H7 (cell line): ENCODE results near the gene PPP2R2B. TPM values are rescaled to one million over a fixed set of nuclear protein-coding genes. Genes with fewer than 3 reads are reported as not detected.

Experiments used
- DNase-seq: peaks from one replicate; pipeline ENCODE4 v3.0.0; 2012
- H3K27me3 ChIP-seq: 2 replicates; pipeline ENCODE4 v1.6.0; 2011; ENCODE audit warnings: mild to moderate bottlenecking, low read length; ENCODE audit not compliant: control insufficient read depth, insufficient read depth
- H3K36me3 ChIP-seq: replicated peaks from 2 replicates; pipeline ENCODE4 v1.5.1; 2011; ENCODE audit warnings: low read length; ENCODE audit not compliant: control insufficient read depth, insufficient read depth
- H3K4me3 ChIP-seq: 2 replicates; pipeline ENCODE4 v1.5.1; 2011; ENCODE audit warnings: low read depth, mild to moderate bottlenecking, control low read depth, low read length, moderate library complexity; ENCODE audit not compliant: insufficient read depth
- total RNA-seq: library from RNA; depleted of rRNA; stranded (reverse); fragments of >200 nt; shearing (Covaris generic); gene quantifications from 2 replicates; pipeline ENCODE4 v1.2.3, GENCODE V29; 2014

The PPP2R2B gene
- total RNA-seq, 1 experiment from 2014 or later = 60.2 TPM

DNA sequence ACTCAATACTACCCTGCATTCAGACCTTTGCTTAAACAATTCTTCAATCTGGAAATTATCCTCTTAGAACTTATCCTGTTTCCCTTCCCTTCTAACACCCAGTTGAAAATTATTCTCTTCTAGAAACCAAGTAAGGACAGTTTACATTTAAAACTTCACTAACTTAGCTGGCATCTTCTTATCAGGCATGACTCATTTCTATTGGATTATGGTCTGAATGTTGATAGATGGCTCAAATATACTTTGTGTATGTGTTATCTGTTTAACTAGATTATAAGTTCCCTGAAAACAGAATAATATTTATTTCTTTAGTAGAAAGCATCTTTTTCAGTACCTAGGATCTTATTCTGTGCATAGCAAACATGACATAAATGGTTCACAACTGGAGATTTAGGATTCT, 161.9 kb downstream of the PPP2R2B start:
- no peak for DNase-seq
- Histone ChIP-seq H3K27me3 (no peaks in the 10 kb centered on the region), H3K36me3 (no peaks in the 10 kb centered on the region), H3K4me3 (no peak overlapping the region)

DNA sequence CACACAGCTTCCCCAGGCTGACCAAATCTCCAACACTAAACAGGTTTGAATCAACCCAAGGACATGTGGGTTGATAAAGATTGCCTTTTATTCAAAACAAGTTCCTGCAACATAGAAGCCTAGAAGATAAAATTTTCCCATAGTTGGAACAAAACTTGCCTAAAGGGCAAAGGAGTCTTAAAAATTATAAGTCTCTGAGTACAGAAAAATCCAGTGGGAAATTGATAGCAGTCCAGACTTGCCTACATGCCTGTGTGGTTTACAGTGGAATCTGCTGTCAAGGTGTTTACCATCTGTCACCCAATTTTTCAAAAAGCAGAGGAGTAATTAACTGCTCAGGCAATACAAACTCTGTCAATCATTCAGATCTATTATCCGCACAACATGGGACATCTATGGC, 168.2 kb downstream of the PPP2R2B start:
- H3K27me3 ChIP-seq = no peaks in the 10 kb centered on the region
- no peak overlapping the region for H3K4me3 ChIP-seq
- no peak for DNase-seq
- no peaks in the 10 kb centered on the region for H3K36me3 ChIP-seq

DNA sequence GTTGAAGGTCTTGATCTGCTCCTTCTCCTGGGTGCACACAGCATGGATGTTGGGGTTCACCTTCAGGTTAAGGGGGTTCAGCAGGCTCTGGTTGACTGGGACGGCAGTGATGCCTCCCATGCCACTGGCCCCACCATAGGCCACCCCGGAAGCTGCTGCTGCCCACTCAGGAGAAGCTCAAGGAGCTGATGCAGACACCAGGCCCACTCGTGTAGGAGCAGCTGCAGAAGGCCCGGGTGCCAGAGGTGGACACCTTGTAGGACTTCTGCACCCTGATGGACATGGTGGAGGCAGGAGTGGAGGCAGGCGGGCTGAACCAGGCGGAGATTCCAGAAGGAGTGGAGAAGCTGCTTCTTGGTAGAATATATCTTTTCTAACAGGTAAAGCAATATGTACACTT, 171.2 kb downstream of the PPP2R2B start:
- H3K27me3 ChIP-seq = no peaks in the 10 kb centered on the region
- DNase-seq = no peak
- H3K36me3 ChIP-seq = no peaks in the 10 kb centered on the region
- no peak overlapping the region for H3K4me3 ChIP-seq

DNA sequence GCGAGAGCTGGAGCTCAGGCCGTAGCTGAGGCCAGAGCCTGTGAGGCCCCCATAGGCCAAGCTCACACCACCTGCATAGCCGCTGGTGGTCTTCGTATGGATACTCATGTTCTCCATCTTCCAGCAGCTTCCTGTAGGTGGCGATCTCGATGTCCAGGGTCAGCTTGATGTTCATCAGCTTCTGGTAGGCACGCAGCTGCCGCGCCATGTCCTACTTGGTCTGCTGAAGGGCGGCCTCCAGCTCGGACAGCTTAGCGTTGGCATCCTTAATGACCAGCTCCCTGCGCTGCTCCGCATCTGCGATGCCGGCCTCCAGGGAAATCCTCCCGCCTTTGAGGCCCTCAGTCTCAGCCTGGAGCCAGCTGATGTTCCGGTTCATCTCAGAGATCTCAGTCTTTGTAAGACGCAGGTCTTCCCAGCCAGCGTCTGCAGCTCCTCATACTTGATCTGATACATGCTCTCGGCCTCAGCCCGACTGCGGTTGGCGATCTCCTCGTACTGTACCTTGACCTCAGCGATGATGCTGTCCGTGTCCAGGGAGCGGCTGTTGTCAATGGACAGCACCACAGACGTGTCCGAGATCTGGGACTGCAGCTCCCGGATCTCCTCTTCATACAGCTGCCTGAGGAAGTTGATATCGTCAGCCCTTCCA, 172.1 kb downstream of the PPP2R2B start:
- H3K36me3 ChIP-seq = no peaks in the 10 kb centered on the region
- no peaks in the 10 kb centered on the region for H3K27me3 ChIP-seq
- no peak overlapping the region for H3K4me3 ChIP-seq
- DNase-seq = peak; percentile 49

DNA sequence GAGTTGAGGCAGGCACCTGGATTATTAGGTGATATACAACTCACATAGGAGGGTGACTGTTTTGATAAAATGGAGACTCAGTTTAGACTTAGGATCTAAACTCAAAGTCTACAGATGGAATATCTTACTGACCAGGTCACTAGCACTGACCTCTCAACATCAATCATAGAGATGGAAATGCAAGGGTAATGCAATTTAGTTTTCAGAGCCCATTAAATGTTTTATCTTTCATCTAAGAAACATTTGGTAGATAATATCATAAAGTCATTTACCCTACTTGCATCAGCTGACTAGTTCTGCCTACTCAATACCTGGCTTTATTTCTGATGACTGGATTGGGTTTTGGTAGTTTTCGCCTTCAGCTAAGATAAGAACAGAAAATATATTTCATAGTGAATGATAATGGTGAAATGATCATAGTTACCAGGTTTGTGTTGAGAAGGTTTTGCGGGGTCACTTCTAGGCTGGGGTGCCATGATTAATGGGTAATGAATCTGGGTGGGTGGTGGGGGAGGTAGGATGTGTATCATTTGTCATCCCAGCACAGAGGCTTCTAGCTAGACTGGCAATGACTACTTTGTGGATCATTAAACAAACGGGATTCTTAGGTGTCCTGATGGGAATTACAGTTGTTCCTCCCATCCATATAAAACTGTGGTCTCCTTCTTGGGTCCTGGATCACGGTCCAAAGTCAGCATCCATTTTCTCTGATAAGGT, 173.4 kb downstream of the PPP2R2B start:
- no peak for DNase-seq

DNA sequence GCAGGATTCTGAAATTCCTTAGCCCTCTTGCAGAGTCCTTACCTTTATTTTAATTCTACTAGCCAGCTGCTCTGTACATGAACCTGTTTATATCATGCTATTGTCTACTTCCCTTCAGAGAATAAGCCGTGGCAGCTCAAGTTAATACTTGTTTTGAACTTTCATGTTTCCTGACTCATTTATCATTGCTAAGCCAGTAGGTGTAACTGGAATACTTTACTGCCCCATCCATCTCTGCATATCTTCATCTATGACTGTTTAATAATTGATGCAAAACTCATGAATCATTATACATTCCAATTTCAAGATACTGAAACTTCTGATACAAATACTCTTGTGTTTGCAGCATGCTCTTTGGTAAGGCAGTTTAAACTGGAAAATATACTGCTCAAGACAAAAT, 174.7 kb downstream of the PPP2R2B start:
- no peak for DNase-seq
- H3K4me3 ChIP-seq = no peak overlapping the region
- H3K36me3 ChIP-seq = no peaks in the 10 kb centered on the region
- no peaks in the 10 kb centered on the region for H3K27me3 ChIP-seq

More for the DNA sequence above, 173.4 kb downstream of the PPP2R2B start:
- Histone ChIP-seq H3K27me3 (no peaks in the 10 kb centered on the region), H3K36me3 (no peaks in the 10 kb centered on the region), H3K4me3 (no peak overlapping the region)

DNA sequence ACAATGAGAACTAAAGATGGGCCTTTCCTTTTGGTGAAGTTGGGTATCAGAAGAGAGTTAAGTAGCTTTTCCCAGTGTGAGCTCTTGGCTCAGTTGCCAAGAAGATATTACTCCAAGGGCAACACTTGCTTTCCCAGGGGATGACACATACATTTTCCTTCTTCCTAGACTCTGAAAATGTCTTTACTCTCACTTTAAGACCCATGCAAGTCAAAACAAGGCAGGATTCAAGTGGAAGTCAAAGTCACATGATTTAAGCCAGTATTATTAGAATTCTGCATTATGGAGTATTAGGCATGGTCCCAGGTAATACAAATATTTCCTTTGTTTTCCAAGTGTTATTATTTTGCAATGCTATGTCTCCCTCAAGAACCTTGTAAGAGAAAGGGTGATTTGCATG, 175.1 kb downstream of the PPP2R2B start:
- DNase-seq = no peak
- no peaks in the 10 kb centered on the region for H3K36me3 ChIP-seq

DNA sequence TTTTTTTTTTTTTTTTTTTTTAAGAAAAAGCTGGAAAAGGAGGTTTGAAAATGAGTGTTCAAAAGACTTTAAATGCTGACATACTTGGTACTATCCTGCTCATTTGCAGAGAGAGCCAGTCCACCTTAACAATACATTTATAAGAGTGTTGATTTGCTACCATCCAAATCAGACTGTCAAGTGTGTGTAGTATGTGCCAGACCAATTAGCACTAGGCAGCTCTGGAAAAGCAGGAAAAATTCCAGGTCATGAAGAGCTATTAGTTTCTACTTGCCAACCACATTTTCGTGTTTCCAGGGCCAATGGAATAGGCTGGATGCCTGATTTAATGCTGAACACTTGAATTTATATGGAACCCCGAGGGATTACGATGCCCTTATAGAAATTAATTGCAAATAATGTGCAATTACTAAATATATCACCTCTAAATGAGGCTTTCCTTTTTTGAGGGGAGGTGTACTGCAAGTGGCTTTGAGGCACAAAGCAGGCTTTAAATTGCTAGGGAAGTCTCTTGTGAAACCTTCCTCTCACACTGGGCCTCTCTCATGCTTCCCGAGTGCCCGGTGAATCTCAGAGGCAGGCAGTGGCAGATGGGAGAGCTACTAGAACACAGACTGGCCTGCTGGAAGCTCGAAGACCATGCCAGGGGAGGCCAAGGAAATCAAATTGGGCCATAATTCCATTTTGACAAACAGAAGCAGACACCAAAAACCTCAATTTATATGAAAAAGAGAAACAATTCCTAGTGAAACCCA, 178.7 kb downstream of the PPP2R2B start:
- peak; percentile 18 for DNase-seq
- Histone ChIP-seq H3K27me3 (no peaks in the 10 kb centered on the region), H3K36me3 (no peaks in the 10 kb centered on the region), H3K4me3 (no peak overlapping the region)

More for the DNA sequence above, 175.1 kb downstream of the PPP2R2B start:
- Histone ChIP-seq H3K27me3 (no peaks in the 10 kb centered on the region), H3K4me3 (no peak overlapping the region)

DNA sequence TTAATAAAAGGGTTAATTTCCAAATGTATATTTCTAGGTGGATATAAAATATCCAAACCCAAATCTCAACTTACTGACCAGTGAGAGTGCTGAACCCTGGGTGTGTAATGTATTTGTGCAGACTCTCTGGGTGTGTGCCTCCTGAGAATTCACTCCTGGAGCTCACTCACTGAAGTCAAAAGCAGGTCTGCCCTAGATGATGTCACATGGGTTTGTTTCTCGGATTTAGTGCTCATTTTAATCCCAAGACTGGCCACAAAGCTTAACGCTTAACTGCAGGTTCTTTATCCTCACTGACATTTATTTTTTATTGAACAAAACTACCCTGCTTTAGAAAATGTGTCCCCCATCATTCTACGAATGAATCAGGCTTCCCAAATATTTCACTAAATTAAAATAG, 179.4 kb downstream of the PPP2R2B start:
- DNase-seq = no peak
- Histone ChIP-seq H3K27me3 (no peaks in the 10 kb centered on the region), H3K4me3 (no peak overlapping the region), H3K36me3 (no peaks in the 10 kb centered on the region)

DNA sequence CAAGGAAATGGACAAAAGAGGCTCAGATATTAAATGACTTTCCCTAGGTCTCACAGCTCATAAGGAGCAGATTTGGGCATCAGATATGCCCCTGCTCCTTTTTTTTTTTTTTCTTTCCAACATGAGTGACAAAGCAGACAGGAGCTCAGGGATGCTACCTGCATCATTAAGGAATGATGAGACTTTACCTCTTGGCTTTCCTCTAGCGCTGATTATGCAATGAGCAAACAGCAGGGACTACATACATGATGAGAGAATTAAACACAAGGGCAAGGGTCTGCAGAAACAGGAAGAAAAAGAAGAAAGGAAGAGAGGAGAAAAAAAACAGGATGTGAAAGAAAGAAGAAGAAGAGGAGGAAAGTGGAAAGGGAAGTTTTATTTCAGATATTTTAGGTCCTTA, 179.9 kb downstream of the PPP2R2B start:
- H3K36me3 ChIP-seq = no peaks in the 10 kb centered on the region
- no peak for DNase-seq
- no peaks in the 10 kb centered on the region for H3K27me3 ChIP-seq
- H3K4me3 ChIP-seq = no peak overlapping the region

DNA sequence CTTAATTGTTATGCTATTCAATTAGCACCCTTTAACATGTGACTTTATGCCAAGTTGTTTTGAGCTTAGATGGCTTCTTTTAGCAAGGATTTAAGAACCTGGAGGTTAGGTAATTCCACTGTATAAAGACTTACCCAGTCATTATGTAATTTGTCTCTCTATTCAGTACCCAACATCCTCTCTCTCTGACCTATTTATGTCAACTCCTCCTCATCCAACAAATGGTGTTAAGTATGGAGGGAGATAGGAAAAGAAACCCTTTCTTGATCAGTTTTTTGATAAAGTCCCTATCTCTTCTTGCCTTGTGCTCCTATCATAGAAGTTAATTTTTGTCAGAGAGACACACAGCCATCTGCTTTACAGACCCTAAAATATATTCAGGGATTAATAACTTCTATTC, 181.3 kb downstream of the PPP2R2B start:
- DNase-seq = no peak
- H3K4me3 ChIP-seq = no peak overlapping the region
- no peaks in the 10 kb centered on the region for H3K27me3 ChIP-seq
- H3K36me3 ChIP-seq = no peaks in the 10 kb centered on the region

DNA sequence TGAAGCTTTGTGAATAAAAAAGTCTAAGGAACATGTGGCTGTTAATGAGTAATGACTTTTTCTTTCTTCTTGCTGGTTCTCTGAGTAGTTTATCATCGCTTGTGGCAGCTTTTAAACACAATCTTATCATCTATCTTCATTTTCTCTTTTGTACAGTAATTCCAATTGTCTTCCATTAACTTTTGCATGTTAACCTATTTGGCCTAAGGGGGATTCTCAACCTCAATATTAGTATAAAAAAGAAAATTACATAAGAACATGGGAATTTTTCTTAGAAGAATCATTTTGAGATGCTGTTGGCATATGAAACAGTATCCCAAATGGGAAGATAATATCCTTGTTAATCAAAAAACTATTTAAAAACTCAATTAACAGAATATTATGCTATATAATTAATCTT, 182.9 kb downstream of the PPP2R2B start:
- no peaks in the 10 kb centered on the region; the same call in 1 of the 2 replicates for H3K36me3 ChIP-seq
- DNase-seq = no peak
- H3K27me3 ChIP-seq = no peaks in the 10 kb centered on the region
- no peak overlapping the region for H3K4me3 ChIP-seq

DNA sequence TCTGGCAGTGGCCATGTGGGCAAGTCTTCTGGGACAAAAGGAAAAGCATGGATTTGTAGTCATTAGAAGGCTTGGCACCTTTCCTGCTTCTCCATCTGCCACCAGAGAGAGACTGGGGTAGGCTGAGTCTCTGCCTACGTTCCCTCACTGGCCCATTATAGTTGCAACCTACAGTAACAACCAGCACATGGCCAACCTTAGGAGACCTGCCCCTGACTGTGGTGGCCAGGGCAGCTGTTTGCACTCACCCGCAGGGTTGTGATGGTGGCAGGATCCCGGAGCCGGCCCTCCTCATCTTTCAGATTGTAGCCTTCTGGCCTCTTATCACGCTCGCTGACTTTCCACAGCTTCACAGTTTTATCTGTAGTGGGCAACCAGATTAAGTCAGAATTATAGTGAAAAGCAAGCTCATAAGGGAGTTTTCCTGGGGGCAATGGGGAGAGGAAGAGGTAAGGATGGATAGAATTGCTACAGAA, 187.6 kb downstream of the PPP2R2B start:
- no peak for DNase-seq
- Histone ChIP-seq H3K36me3 (no peaks in the 10 kb centered on the region; the same call in 1 of the 2 replicates), H3K4me3 (no peak overlapping the region), H3K27me3 (no peaks in the 10 kb centered on the region)

DNA sequence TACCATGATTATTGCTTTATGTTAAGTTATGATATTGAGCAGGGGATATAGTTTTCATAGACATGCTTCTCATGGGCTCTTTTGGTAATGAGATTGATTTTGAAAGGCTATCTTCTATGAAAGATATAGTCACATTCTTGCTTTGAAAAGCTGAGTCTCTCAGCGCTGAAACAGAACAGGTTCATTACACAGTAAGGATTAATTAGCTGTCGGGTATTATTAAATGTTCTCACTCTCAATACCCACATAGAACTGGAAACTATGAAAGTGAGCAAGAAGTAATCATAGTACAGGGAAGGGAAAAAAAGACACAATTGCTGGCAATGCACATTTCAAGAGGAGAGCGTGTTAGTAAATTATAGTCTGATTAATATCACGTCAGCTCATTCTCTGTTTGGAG, 190.9 kb downstream of the PPP2R2B start:
- no peaks in the 10 kb centered on the region; the same call in 1 of the 2 replicates for H3K36me3 ChIP-seq
- DNase-seq = no peak
- H3K27me3 ChIP-seq = no peaks in the 10 kb centered on the region
- no peak overlapping the region for H3K4me3 ChIP-seq

DNA sequence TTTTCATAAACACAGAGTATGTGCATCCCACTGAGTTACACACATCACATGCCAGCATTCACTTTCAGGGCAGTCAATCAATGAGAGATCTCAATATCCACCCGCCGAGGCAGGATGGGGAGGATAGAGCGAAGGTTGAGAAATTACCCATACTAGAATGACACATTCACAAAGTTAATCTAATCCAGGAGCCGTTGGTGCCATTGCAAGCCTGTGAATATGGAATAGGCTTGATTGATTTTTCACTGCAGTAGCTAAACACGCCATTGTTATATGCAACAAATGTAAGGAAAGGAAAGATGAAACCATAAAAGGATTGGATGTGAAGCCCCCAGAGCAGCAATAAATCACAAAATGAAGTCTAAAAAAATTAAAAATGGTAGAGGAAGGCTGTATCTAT, 194.7 kb downstream of the PPP2R2B start:
- no peaks in the 10 kb centered on the region for H3K36me3 ChIP-seq
- H3K4me3 ChIP-seq = no peak overlapping the region
- H3K27me3 ChIP-seq = no peaks in the 10 kb centered on the region
- no peak for DNase-seq
